HepG2 (cell line): ENCODE measurements around the gene CYBC1. TPM values are rescaled to one million over a fixed set of nuclear protein-coding genes. Genes with fewer than 3 reads are reported as not detected.
A peak's percentile ranks its signal among the peaks of the same experiment; 100 is the strongest.

Experiments used
- BRD4 ChIP-seq: sonication (generic); formaldehyde crosslinking; IDR thresholded peaks from 2 replicates; pipeline ENCODE4 v1.4.0; 2020; ENCODE audit warnings: missing genetic modification reagents
- CCAR2 ChIP-seq: fragments of 200-400 bp; formaldehyde crosslinking; optimal IDR thresholded peaks from 2 replicates; pipeline ENCODE3; 2018; ENCODE audit warnings: low read depth, mild to moderate bottlenecking, low read length, moderate library complexity
- FOXA3 ChIP-seq: IDR thresholded peaks from 2 replicates; pipeline ENCODE4 v1.6.1; 2016; ENCODE audit warnings: missing genetic modification reagents, missing compliant biosample characterization
- FOXK2 ChIP-seq: fragments of 450-650 bp; IDR thresholded peaks from 2 replicates; pipeline ENCODE4 v1.6.1; 2016
- HOXA3 ChIP-seq: sonication (generic); formaldehyde crosslinking; IDR thresholded peaks from 2 replicates; pipeline ENCODE4 v1.5.0; 2020; ENCODE audit warnings: missing genetic modification reagents
- JUNB ChIP-seq: sonication (generic); formaldehyde crosslinking; IDR thresholded peaks from 2 replicates; pipeline ENCODE4 v1.8.0; 2022; ENCODE audit warnings: missing genetic modification reagents, mild to moderate bottlenecking, borderline replicate concordance
- KAT7 ChIP-seq: IDR thresholded peaks from 2 replicates; pipeline ENCODE4 v1.6.1; 2018; ENCODE audit warnings: borderline replicate concordance, missing compliant biosample characterization
- KDM3A ChIP-seq: IDR thresholded peaks from 2 replicates; pipeline ENCODE4 v1.6.1; 2018; ENCODE audit warnings: low read depth, missing compliant biosample characterization
- KDM5A ChIP-seq: fragments of 200-600 bp; sonication (generic); IDR thresholded peaks from 2 replicates; pipeline ENCODE4 v1.7.0; 2018; ENCODE audit warnings: antibody characterized with exemption, mild to moderate bottlenecking, low read length, borderline replicate concordance
- LCORL ChIP-seq, 2 experiments: fragments of 450-650 bp in 1 of 2; sonication (generic) in 1 of 2; formaldehyde crosslinking in 1 of 2; IDR thresholded peaks; 2 replicates each; pipeline versions ENCODE4 v1.5.0 to v1.6.1; 2017 to 2020; ENCODE audit warnings: antibody characterized with exemption in 1 of 2, missing genetic modification reagents in 1 of 2
- MYNN ChIP-seq: sonication (generic); formaldehyde crosslinking; IDR thresholded peaks from 2 replicates; pipeline ENCODE4 v1.4.0; 2020; ENCODE audit warnings: mild to moderate bottlenecking, low read depth, missing genetic modification reagents
- NFIB ChIP-seq: sonication (generic); formaldehyde crosslinking; IDR thresholded peaks from 2 replicates; pipeline ENCODE4 v1.9.0; 2021; ENCODE audit warnings: missing genetic modification reagents, mild to moderate bottlenecking, borderline replicate concordance
- PBX2 ChIP-seq: IDR thresholded peaks from 2 replicates; pipeline ENCODE4 v1.6.1; 2016; ENCODE audit warnings: control low read depth
- RARA ChIP-seq: IDR thresholded peaks from 2 replicates; pipeline ENCODE4 v1.6.1; 2016; ENCODE audit warnings: missing genetic modification reagents, missing compliant biosample characterization
- SP2 ChIP-seq: sonication (generic); formaldehyde crosslinking; IDR thresholded peaks from 2 replicates; pipeline ENCODE4 v1.5.1; 2020; ENCODE audit warnings: mild to moderate bottlenecking, missing genetic modification reagents
- SRY ChIP-seq: sonication (generic); formaldehyde crosslinking; IDR thresholded peaks from 2 replicates; pipeline ENCODE4 v1.8.0; 2022; ENCODE audit warnings: mild to moderate bottlenecking, missing genetic modification reagents
- TBX3 ChIP-seq: fragments of 450-650 bp; IDR thresholded peaks from 2 replicates; pipeline ENCODE4 v1.6.1; 2017; ENCODE audit warnings: antibody characterized with exemption, mild to moderate bottlenecking, inconsistent platforms, borderline replicate concordance
- ZBTB21 ChIP-seq: sonication (generic); formaldehyde crosslinking; IDR thresholded peaks from 2 replicates; pipeline ENCODE4 v1.4.0; 2020; ENCODE audit warnings: missing genetic modification reagents
- ZEB1 ChIP-seq: IDR thresholded peaks from 2 replicates; pipeline ENCODE4 v1.6.1; 2012; ENCODE audit warnings: mild to moderate bottlenecking, low read depth, inconsistent platforms; ENCODE audit not compliant: insufficient replicate concordance
- ZMYM2 ChIP-seq: sonication (generic); formaldehyde crosslinking; IDR thresholded peaks from 2 replicates; pipeline ENCODE4 v1.8.0; 2022; ENCODE audit warnings: mild to moderate bottlenecking, missing genetic modification reagents
- ZNF275 ChIP-seq: sonication (generic); formaldehyde crosslinking; IDR thresholded peaks from 2 replicates; pipeline ENCODE4 v1.8.0; 2022; ENCODE audit warnings: missing genetic modification reagents, mild to moderate bottlenecking, inconsistent platforms, borderline replicate concordance
- ZNF383 ChIP-seq: sonication (generic); formaldehyde crosslinking; IDR thresholded peaks from 2 replicates; pipeline ENCODE4 v1.4.0; 2020; ENCODE audit warnings: missing genetic modification reagents, mild to moderate bottlenecking, borderline replicate concordance
- ZNF432 ChIP-seq: sonication (generic); formaldehyde crosslinking; IDR thresholded peaks from 2 replicates; pipeline ENCODE4 v1.5.0; 2020; ENCODE audit warnings: missing genetic modification reagents, mild to moderate bottlenecking, borderline replicate concordance
- ZNF564 ChIP-seq: sonication (generic); formaldehyde crosslinking; IDR thresholded peaks from 2 replicates; pipeline ENCODE4 v1.8.1; 2023; ENCODE audit warnings: mild to moderate bottlenecking, missing genetic modification reagents
- ZNF605 ChIP-seq: sonication (generic); formaldehyde crosslinking; IDR thresholded peaks from 2 replicates; pipeline ENCODE4 v1.8.0; 2022; ENCODE audit warnings: mild to moderate bottlenecking, missing genetic modification reagents
- ZNF660 ChIP-seq: sonication (generic); formaldehyde crosslinking; IDR thresholded peaks from 2 replicates; pipeline ENCODE4 v1.5.1; 2020; ENCODE audit warnings: mild to moderate bottlenecking, low read depth, missing genetic modification reagents, borderline replicate concordance
- ZNF737 ChIP-seq: sonication (generic); formaldehyde crosslinking; IDR thresholded peaks from 2 replicates; pipeline ENCODE4 v1.5.0; 2020; ENCODE audit warnings: missing genetic modification reagents, mild to moderate bottlenecking, borderline replicate concordance
- ZNF747 ChIP-seq: sonication (generic); formaldehyde crosslinking; IDR thresholded peaks from 2 replicates; pipeline ENCODE4 v1.8.1; 2023; ENCODE audit warnings: missing genetic modification reagents, mild to moderate bottlenecking, borderline replicate concordance
- ZNF761 ChIP-seq: sonication (generic); formaldehyde crosslinking; conservative IDR thresholded peaks from 2 replicates; pipeline ENCODE4 v1.4.0; 2020; ENCODE audit warnings: mild to moderate bottlenecking, missing genetic modification reagents
- ZNF878 ChIP-seq: sonication (generic); formaldehyde crosslinking; IDR thresholded peaks from 2 replicates; pipeline ENCODE4 v1.8.1; 2023; ENCODE audit warnings: mild to moderate bottlenecking, missing genetic modification reagents, moderate library complexity
- polyA plus RNA-seq, 8 experiments: library from polyadenylated mRNA; depleted of rRNA in 3 of 8; stranded (reverse) in 7 of 8; unstranded in 1 of 8; fragments of >200 nt; fragmentation: Illumina TruSeq in 4 of 8; extraction: Trizol in 4 of 8; gene quantifications; 2 replicates each; pipeline versions ENCODE4 v1.2.1 to v1.2.3, GENCODE V29; 2011 to 2016; ENCODE audit warnings: low read depth in 4 of 8, missing spikeins in 1 of 8, mixed read lengths in 1 of 8; ENCODE audit not compliant: insufficient read depth in 1 of 8
- total RNA-seq, 5 experiments: library from RNA; depleted of rRNA; stranded (reverse); fragments of >200 nt; fragmentation: Illumina TruSeq; extraction: Trizol; gene quantifications; 2 replicates each; pipeline ENCODE4 v1.2.3, GENCODE V29; 2016; ENCODE audit warnings: low read depth in 1 of 5

The CYBC1 gene
- total and polyA plus RNA-seq, 2 of the 13 experiments (the other 11 are each of a cell fraction or from before 2014, with no cell fraction given) = 43.4 to 44.1 TPM

- TF ChIP-seq KAT7 (CRISPR knock-in tag) (peak; percentile 81), SRY (CRISPR knock-in tag) (peak; percentile 47), ZNF383 (CRISPR knock-in tag) (no peak), JUNB (CRISPR knock-in tag) (no peak), FOXA3 (CRISPR knock-in tag) (peak; percentile 28; the same call in 1 of the 2 replicates), ZNF564 (CRISPR knock-in tag) (peak; percentile 90; the same call in 1 of the 2 replicates), CCAR2 (no peak), ZNF605 (CRISPR knock-in tag) (no peak; the same call in 1 of the 2 replicates), ZNF660 (CRISPR knock-in tag) (no peak), MYNN (CRISPR knock-in tag) (no peak), NFIB (CRISPR knock-in tag) (no peak), ZBTB21 (CRISPR knock-in tag) (no peak), ZEB1 (no peak), ZNF761 (CRISPR knock-in tag) (peak; percentile 49; the same call in 1 of the 2 replicates), RARA (CRISPR knock-in tag) (no peak; the same call in 1 of the 2 replicates), FOXK2 (no peak), ZNF737 (no peak), HOXA3 (CRISPR knock-in tag) (peak; percentile 88), ZNF432 (no peak), ZNF275 (CRISPR knock-in tag) (no peak), PBX2 (CRISPR knock-in tag) (no peak), TBX3 (no peak), BRD4 (CRISPR knock-in tag) (peak; percentile 28; the same call in 1 of the 2 replicates), KDM5A (peak; percentile 93), SP2 (CRISPR knock-in tag) (peak; percentile 64; the same call in 1 of the 2 replicates), ZMYM2 (CRISPR knock-in tag) (no peak), KDM3A (CRISPR knock-in tag) (0 out of 2 replicates have a peak, but pooled peaks have one; percentile 56), LCORL (IDR thresholded peaks at IDR 0.05) (no peak), LCORL (CRISPR knock-in tag; IDR thresholded peaks at IDR 0.05) (peak; percentile 43; the same call in 1 of the 2 replicates), ZNF747 (no peak; the same call in 1 of the 2 replicates), ZNF878 (CRISPR knock-in tag) (no peak)
Measured at GRCh38 chr17:82418001-82418986, 32.3 kb downstream of the CYBC1 start, which contains the start of the genes HEXD and OGFOD3 (continued).
